A172 (cell line): Measurements from ENCODE around the gene PEA15. TPM values are rescaled to one million over a fixed set of nuclear protein-coding genes. Genes with fewer than 3 reads are reported as not detected.

Experiments used
- DNase-seq: peaks from one replicate; pipeline ENCODE4 v3.0.0-alpha.2; 2015; ENCODE audit warnings: low spot score
- total RNA-seq: library from RNA; depleted of rRNA; stranded (reverse); fragments of >200 nt; shearing (Covaris generic); gene quantifications from 2 replicates; pipeline ENCODE4 v1.2.3, GENCODE V29; 2014

PEA15 gene
- total RNA-seq, 1 experiment from 2014 or later = 194 TPM

DNA sequence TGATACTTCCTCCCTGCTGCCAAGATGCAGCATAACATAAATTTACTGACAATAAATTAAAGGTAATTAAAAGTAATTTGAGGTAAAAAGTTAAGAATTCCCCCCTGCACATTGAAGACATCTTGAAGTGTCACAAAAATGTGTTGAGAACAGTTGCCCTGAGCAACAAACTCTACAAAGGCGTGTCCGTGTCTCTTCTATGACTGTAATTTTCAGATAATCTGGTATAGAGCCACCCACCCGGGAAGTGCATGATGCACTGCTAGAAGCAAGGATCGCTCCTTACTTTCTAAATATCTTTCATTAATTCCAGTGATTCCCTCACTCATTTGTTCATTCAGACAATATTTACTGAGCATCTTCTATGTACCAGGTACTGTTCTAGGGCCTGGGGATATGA is 25.8 kb upstream of the PEA15 start:
- DNase-seq = no peak

DNA sequence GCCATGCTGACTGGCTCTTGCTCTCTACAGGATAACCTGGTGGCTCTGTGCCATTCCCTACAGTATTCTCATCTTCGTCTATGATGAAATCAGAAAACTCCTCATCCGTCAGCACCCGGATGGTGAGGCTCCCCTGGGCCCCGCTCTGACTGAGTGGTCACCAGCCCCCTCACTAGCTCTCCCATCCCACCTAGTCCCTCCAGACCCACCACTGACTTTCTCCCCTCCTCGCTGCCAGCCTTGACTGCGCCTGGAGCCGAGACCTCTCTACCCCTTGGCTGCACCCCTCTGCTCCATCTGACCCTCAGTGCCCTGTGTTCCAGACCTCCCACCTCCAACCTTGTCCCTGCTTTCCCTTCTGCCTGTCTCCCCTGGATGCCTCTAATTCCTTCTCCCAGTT is 18.9 kb upstream of the PEA15 start:
- no peak for DNase-seq

DNA sequence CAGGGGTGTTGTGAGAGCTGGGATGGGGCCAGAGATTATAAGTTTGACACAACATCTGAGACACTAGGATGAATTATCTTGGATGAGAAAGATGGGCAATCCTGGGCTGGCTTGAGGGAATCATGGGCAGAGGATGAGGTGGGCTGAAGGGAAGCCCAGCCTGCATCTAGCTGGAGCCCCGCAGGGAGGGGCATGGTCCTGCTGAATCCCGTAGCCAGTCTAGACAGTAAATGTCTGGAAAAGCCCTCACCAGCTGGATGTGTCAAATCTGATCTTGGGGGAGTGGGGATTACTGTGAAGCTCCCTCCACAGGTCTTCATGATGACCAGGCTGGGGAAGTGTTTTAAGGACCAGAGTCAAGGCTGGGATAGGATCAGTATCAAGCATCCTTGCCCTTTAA is 18.5 kb upstream of the PEA15 start:
- no peak for DNase-seq

DNA sequence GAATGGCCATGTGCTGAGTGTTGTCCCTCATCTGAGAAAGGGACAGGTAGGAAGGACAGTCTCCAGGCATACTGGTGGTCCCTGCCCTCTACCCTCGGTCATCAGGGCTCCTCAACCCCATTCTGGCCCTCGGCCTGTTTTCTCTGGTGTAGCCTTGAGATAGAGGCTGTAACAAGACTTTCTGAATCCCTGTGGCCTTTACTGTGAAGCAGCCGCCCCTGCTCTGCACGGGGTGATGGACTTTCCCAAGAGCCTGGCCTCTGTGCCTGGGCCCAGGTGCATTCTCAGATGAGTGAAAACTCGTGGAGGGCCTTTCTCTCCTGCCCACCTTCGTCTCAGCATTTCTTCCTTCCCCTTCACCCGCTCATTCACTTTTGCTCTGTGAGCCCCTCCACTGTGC is 17.8 kb upstream of the PEA15 start:
- no peak for DNase-seq

DNA sequence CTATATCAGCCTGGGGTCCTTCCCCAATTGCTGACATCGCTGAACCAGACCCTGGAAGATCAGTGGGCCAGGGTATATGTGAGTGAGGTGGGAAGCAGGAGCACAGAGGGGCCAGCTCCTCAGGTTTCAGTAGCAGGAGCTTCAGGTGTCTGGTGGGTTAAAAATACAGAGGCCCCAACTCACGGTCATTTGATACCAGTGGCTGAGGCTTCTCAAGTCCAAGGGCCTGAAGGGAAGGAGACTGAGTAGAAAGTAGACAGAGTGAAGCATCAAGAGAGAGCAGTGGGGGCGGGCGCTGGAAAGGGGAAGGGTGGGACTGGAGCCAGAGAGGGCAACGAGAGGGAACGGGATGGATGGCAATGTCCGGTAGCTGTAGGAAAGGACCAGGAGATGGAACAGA is 16.8 kb upstream of the PEA15 start:
- DNase-seq = no peak

DNA sequence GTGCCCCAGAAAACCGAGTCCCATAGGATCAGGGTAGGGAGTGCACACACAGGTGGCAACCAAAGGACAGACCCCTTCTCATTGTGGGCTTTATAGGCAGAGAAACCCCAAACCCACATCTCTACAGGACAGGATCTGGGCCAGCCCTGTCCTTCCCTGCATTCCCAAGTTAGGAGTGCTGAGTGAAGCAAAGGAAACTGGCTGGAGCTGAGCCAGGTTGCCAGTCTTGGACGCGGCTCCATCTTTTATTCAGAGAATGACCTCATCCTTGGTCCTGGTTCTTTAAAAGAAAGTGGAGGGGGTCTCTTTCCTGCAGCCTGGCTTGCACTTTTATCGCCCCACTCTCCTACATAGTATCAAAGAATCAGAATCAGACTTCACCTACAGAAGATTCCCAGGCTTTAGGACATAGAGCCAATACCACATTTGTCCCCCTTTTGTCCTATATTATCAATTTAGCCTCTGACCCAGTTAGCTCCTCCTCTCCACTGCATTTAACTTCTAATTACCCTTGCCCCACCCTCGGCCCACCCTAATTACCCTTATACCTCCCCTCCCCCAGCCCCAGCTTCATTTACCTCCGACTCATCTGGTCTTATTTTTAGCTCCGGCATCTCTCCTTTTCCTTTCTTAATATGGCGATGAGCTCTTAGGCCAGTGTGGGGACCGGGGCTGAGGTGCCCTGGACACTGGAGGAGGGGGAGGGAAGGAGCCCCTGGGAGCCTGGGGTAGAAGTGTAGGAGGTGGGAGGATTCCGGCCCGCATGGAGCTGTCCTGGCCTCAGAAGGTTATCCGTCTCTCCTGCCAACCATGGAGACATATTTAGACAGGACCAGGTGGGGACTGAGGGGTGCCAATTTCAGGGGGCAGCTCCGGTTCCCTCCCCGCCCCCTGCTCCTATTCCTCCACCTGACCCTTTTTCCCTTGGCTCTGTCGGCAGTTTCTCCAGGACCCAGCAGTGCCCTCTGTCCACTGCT is 15.2 kb upstream of the PEA15 start, which contains the start of gene CASQ1:
TSS of gene CASQ1 (plus strand) at position 927 of the 977 bp plus-strand sequence. CDS start 177 bp downstream, outside the sequence.
- peak; percentile 65 for DNase-seq

DNA sequence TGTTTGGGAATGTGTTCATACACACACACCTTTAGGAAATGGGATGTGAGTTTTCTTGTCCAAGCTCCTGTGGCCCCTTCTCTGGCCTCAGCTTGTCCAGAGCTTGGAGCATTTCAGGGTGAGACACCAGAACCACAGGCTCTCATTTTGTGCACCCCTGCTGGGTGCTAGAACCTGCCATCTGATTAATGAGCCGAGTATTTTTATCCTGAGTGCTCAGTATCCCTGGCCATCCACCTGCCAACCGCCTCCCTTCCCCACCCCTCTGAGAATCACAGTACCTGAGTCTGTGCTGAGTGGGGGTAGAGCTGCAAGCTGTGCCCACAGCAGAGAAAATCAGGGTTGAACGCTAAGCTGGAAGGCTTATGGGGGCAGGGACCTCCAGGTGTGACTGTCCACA is 13.4 kb upstream of the PEA15 start:
- no peak for DNase-seq

DNA sequence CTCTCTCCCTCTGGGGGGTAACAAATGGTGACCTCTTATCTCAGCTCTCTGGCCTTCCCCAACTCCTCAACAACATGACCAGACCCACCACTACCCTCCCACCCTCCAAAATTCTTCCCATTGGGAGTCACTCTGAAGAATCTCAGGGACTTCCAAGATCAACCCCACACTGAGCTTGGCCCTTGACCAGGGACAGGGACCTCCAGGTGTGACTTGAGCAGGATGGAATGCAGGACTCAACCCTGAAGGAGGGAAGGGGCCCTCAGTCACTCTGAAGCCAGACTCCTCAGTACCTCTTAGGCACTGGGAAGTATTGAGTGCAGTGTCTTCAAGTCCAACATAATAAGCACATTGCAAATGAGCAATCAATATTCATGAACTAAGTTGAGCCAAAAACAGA is 12.9 kb upstream of the PEA15 start:
- no peak for DNase-seq

DNA sequence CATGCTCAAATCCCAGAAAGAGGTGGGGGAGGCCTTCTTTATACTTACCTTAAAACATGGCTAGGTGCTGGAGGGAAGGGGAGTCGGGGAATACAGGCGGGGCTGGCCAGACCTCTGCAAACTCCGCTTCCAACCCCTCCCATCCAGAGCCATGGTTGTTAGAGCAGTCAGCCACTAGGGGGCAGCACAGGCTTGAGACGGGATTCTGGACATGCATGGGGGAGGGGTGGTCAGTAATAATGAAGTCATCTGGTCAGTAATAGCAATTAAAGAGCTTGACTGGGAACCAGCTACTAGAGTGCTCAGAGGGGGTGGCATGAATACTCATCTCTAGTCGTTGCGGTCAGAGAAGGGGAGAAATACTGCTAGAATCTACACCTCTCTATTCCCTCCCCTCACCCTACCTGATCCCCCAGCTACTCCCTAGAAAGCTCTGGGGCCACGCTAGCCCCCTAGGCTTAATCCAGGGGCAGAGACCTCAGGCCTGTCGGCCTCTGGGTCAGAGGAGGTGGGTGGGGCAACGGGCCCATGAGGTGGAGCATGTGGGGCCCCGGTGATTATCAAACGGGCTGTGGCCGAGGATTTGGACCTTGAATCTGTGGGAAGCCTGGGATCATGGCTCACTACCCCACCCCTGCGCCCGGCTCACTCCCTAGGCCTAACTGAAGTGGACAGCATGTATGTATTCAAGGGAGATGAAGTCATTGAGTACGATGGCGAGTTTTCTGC is 11.9 kb upstream of the PEA15 start:
- DNase-seq = peak; percentile 96

DNA sequence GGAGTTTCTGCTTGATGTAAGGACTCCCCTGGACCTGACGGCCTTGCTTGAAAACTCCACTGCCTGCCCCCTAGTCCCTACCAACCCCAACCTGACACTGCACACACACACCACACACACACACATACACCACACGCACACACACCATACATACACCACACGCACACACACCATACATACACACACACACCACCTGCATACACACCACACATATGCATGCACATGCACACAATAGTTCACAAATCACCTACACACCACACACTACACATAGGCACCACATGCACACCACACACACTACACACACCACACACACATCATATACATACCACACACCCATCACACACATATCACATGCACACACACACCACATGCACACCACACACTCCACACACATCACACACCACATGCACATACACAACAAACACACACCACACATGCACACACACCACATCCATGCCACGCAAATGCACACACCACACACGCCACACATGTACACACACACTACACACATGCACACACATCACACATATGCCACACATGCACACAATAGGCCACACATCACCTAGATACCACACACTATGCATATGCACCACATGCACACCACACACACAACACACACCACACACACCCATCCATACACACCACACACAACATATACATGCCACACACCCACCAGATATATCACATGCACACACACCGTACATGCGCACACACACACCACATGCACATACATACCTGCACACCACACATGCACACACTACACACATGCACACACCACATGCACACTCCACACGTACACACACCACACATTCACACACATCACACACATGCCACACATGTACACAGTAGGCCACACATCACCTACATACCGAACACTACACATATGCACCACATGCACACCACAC is 11.1 kb upstream of the PEA15 start:
- no peak for DNase-seq

DNA sequence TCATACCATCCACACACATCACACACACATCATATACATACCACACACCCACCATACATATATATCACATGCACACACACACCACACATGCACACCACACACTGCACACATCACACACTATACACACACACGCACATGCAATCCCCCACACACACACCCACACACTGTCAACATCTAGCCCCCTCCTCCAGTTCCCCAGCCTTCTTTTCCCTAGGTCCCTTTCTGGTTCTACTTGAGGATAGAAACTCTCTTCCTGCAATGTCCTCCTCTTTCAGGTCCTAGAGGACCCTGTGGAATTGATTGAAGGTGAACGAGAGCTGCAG is 10.5 kb upstream of the PEA15 start:
- DNase-seq = no peak

DNA sequence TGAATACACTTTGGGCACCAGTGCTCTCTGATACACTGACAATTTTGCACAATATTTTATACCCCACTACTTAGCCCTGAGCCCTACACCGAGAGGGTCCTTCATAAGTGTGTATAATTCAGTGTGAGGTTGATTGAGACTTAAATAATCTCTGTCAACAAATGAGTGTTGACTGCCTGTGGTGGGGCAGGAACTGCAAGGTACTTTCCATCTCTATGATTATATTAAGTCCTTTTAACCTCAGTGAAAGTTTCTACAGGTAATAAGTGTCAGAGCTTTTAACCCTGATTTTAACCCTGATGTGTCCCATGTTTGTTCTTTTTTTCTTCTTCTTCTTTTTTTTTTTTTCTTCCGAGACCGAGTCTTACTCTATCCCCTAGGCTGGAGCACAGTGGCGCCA is 9.0 kb upstream of the PEA15 start:
- DNase-seq = no peak

DNA sequence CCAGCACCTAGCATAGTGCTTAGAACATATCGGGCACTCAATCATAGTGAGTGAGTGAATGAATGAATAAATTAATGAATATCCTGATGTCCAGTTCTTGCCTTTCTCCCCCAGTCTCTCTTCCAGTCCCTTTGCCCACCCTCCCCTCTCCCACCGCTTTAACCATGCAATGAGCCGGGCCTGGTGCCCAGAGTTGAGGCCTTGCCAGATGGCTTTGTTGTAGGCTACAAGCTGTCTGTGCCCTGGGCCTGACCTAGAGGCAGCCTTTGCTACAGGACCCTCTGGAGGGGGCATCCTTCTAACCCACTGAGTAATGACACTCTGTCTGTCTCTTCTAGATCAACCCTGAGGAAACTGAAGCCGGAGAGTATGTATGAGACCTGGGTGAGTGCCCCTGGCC is 8.0 kb upstream of the PEA15 start:
- DNase-seq = no peak

DNA sequence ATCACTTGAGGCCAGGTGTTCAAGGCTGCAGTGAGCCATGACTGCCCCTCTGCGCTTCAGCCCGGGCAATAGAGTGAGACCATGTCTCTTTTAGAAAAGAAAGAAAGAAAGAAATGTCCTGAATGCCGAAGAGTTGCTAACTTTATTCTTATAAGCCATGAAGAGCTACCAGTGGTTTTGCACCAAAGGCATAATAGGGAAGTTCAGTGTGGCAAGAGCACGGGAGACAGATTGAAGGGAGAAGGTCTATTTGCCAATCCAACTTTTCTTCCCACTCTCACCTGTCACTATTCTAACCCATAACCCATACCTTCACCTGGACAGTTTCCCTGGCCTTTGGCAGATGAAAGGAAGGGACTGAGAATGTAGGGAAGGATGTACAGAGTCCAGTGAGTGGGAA is 4.4 kb upstream of the PEA15 start:
- DNase-seq = no peak

DNA sequence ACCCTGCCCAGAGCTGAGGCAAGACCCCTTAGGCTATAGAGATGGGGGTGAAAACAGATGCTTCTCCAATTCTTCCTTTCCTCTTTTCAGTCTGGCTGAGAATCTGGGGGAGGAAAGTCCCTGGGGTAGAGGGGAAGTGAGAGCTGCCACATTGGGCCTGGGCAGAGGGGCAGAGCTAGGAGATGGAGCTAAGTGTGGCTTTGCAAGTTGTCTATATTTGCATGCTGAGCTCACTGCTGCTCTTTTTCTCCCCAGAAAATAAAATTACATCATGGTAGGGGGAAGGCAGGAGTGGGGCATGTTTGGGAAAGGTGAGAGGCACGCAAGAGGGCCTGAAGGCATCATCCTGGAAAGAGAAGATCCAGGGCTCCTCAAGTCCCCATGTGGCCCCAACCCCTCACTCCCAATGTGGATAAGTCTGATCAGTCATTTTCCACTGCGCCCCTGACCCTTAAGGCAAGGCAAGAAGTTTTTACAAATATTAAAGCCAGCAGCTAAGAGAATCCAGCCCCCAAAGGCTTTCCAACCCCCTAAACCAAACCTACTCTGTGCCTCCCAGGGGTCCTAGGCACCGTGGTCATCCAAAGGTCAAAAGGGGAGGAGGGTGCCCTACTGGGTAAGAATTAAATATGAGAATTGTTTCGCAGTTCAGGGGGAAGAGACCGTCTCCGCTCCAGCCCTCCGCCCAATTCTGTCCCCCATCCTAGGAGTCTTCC is 500 bp upstream of the PEA15 start:
- no peak for DNase-seq

DNA sequence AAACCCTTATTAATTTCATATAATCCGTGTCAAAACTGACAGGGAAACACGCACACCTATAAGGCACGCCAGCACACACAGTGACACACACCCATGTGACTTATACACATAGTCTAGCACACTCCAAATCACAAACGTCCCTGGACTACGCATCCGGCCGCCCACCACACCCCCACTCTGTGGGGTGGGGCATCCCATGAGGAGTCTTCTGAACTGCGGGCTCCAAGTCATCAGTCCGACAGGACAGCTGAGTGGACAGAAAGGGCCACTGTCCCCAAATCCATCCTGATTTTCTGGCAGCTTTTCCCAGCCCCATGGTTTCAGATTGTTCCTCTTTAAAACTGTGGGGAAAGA is 829 bp downstream of the PEA15 start:
- peak; percentile 87 for DNase-seq

DNA sequence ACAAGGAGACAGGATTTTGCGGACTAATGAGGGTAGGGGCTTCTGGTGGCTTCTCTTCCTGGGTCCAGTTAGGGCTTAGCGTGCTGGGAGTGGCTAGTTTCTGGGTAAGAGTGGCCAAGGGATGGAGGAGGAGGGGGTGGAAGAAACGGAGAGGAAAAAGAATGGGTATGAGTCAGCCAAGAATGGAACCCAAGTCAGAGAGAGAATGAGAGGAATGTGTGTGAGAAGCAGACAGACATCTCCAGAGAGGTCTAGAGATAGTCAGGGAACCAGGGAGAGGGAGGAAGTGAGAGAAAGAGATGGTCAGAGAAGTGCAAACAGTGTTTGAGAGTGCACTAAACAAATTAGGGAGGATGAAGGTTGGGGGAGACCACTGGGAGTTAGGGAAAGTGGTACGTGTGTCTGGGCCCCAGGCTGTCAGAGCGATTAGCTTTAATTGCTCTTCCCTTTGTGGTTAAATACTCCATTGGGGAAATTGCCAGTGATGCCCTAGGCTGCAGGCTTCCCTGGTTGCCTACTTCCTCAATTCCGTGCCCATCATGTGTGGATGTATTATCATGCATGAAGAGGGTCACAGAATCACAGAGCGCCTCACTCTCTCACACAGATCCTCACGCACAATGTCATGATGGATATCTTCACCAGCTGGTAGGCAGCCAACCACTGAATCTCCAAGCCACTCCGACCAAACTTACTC is 1.4 kb downstream of the PEA15 start:
- DNase-seq = peak; percentile 95

DNA sequence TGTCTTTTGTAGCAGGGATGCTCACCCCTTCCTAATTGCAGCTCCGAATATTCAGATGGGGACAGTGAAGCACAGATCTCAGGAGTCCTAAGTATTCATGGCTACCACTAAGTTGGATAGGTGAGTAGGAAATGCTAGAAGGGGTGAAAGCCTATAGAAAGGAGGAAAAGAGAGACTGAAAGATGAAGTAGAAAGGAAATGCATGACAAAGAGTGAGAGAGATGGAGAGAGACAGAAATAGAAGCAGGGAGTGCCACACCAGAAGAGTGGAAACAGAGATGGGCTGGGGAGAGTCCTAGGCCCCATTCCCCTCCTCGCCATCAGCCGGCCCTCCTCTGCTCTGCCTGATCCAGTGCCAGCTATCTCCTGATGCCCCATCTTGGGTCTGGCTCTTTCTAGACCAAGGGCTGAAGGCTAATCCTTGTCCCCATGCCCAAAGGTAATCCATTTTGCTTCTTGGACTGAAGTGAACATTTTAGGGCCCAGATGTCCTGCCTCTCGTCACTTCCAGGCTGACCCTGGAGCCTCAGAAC is 2.0 kb downstream of the PEA15 start:
- no peak for DNase-seq

DNA sequence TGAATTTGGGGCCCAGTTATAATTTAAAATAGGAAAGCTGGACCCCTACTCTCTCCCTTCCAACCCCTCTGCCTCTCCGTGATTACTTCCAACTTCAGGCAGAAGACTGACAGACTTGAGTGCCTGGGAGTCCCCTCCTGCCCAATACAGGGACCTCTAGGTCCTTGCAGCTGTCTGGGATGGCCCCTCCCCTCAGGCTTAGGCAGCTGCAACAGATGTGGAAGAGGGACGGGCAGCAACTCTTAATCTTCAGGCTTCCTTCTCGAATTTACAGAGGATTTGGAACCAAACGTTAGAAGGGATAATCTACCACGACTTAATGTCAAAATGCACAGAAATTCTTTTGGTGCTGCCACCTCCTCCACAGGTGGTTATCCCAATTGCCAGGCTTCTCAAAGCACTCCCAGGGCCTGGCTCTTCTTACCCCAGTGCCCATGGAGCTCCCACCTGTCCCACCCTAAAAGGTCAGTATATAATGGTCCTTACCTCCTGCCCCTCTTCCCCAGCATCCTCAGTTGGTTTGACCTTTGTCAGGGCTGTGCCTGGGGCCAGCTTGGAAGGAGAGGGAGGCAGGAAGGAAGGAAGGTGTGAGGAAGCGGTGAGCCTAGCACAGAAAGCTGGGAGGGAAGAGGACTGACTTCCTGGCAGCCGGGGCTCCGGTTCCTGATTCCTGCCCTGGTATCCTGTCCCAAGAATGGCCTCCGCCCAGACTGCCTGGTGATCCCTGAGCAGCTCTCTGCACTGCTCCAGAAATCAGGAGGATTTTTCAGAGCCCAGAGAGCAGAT is 2.8 kb downstream of the PEA15 start:
- DNase-seq = no peak
